ENCODE measurements around the gene TMCO4.
"Not testable (repeated sequence)": the region's sequence is repeated elsewhere in the genome, so short reads cannot be mapped to it uniquely, and the experiment has no call there.

TMCO4 gene

DNA sequence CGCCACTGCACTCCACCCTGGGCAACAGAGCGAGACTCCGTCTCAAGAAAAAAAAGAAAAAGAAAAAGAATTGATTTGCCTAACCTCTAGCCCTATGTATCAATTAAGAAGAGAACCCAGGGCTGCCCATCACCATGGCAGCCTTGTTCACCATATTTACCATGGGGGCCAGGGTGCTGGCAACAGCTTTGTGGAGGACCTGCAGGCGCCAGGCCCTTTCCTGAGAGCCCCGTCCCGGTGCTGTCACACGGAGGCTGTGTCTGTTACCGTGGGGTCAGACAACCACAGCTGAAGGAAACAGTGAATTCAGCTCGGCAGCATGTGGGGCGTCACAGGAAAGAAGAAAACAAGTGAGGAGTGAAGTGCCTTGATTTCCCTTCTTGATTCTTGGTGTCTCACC lies 162.1 kb downstream of the TMCO4 start:
- no peak for DNase-seq (ENCODE audit: low read depth)

DNA sequence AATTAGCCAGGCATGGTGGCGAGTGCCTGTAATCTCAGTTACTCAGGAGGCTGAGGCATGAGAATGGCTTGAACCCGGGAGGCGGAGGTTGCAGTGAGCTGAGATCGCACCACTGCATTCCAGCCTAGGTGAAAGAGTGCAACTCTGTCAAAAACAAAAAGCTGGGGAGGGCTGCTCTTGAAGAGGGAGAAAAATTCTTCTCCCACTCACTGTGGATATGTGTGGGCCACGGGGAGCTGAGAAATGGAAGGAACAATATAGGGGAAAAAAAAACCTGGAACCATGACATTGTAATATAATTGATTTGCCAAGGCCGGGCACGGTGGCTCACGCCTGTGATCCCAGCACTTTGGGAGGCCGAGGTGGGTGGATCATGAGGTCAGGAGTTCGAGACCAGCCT lies 163.0 kb downstream of the TMCO4 start:
- DNase-seq (ENCODE audit: low read depth): not testable (repeated sequence)

DNA sequence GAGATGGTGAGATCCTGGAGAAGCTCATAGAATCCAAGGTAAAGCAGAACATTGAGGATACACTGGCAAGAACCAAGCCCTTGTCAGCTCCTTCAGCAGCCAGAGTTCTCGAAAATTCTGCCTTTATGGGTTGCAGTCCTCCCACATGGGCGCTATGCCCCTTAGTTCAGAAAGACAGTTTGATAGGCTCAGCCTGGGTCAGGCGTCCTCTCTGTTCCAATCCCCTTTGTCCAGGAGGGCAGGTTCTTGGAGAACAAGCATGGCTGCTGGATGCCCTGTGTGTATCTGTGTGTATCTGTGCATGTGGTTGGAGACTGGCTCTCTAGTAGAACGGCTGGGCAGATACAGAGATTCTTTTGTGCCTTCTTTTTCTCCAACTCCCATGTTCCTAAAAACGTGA lies 163.7 kb downstream of the TMCO4 start:
- DNase-seq (ENCODE audit: low read depth): no peak

DNA sequence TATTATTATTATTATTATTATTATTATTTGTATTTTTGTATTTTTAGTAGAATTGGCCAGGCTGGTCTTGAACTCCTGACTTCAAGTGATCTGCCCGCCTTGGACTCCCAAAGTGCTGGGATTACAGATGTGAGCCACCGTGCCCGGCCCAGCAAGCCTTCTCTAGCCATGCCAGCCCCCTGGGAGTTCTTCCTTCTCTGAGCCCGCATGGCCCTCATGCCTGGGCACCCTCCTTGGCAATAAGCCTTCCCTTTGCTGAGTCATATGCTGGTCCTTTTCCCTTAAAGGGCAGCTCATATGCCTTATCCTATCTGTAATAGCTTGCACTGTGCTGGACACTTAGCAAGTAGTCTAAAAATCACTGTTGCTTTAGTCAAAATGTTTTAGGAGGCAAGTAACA lies 164.1 kb downstream of the TMCO4 start:
- DNase-seq (ENCODE audit: low read depth): no peak

DNA sequence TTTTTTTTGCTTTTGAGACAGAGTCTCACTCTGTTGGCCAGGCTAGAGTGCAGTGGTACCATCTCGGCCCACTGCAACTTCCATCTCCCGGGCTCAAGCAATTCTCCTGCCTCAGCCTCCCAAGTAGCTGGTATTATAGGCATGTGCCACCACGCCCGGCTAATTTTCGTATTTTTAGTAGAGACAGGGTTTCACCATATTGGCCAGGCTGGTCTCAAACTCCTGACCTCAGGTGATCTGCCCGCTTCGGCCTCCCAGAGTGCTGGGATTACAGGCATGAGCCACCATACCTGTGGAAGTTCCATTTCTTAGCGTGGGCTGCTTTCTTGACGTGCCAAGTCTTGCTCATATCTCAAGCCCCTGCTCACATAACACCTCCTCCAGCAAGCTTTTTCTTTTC lies 164.7 kb downstream of the TMCO4 start:
- not testable (repeated sequence) for DNase-seq (ENCODE audit: low read depth)

DNA sequence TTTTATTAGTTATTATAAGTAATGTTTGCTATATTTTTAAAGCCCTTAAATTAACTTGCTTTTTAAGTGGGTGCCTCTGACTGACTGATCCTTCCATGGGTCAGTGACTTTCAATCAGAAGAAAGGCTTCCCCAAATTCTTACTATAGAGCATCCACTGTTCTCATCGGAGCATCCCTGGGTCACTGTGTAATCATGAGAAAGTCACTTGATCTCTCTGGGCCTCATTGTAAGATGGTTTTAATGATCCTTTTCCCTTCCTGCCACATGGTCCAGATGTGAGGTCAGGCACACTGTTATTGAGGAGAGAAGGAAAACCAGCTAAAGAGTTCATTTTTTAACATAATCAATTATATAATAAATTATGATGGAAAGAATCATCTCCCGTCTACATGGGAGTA lies 166.6 kb downstream of the TMCO4 start:
- no peak for DNase-seq (ENCODE audit: low read depth)
